NCI-H2227 (cell line): ENCODE measurements around the gene IL12RB1.

Experiments used
- DNase-seq: peaks from one replicate; lab custom pipeline; 2025; ENCODE audit not compliant: unreplicated experiment; lab: John Stamatoyannopoulos, UW

Gene IL12RB1

GRCh38 chr19:18086590-18087138, at the start of gene IL12RB1:
TSS of gene IL12RB1 (minus strand) at chr19:18086934. CDS start at chr19:18086823, 111 bp downstream.
- DNase-seq = no peak

GRCh38 chr19:18135712-18136584, 49.2 kb upstream of the IL12RB1 start:
- DNase-seq = no peak

- no peak for DNase-seq
Observed at GRCh38 chr19:18131841-18132596, 45.3 kb upstream of the IL12RB1 start.

- no peak for DNase-seq
Observed at GRCh38 chr19:18130523-18131242, 43.9 kb upstream of the IL12RB1 start.

GRCh38 chr19:18128805-18129204, 42.1 kb upstream of the IL12RB1 start:
- no peak for DNase-seq

- no peak for DNase-seq
Observed at GRCh38 chr19:18128044-18128443, 41.3 kb upstream of the IL12RB1 start.

GRCh38 chr19:18126097-18126496, 39.4 kb upstream of the IL12RB1 start:
- no peak for DNase-seq

- no peak for DNase-seq
Observed at GRCh38 chr19:18123819-18124218, 37.1 kb upstream of the IL12RB1 start.

- no peak for DNase-seq
Observed at GRCh38 chr19:18122860-18123795, 36.4 kb upstream of the IL12RB1 start.

GRCh38 chr19:18122424-18122823, 35.7 kb upstream of the IL12RB1 start:
- no peak for DNase-seq

GRCh38 chr19:18121166-18121565, 34.4 kb upstream of the IL12RB1 start:
- DNase-seq = no peak

GRCh38 chr19:18120127-18120526, 33.4 kb upstream of the IL12RB1 start:
- DNase-seq = no peak

- no peak for DNase-seq
Observed at GRCh38 chr19:18119717-18120105, 33.0 kb upstream of the IL12RB1 start.

GRCh38 chr19:18119013-18119716, 32.4 kb upstream of the IL12RB1 start:
- DNase-seq = no peak

- DNase-seq = no peak
Observed at GRCh38 chr19:18118420-18119012, 31.8 kb upstream of the IL12RB1 start.

GRCh38 chr19:18117692-18118378, 31.1 kb upstream of the IL12RB1 start:
- DNase-seq = peak; percentile 92

- DNase-seq = no peak
Observed at GRCh38 chr19:18117364-18117691, 30.6 kb upstream of the IL12RB1 start.

GRCh38 chr19:18114483-18114882, 27.7 kb upstream of the IL12RB1 start:
- DNase-seq = no peak

GRCh38 chr19:18113827-18114226, 27.1 kb upstream of the IL12RB1 start:
- DNase-seq = no peak
